ENCODE measurements around the gene SLC12A7.

- TF ChIP-seq CTCF (IDR thresholded peaks at IDR 0.05) (no peak), POLR2A (IDR thresholded peaks at IDR 0.05) (no peak)
Measured at GRCh38 chr5:1048861-1049838, 62.7 kb downstream of the SLC12A7 start.

All from right lobe of liver (tissue), 4 donors.